A549 (cell line): ENCODE results near the gene COL5A1.

Source experiments
- CTCF ChIP-seq: fragments of >200 bp; sonication (Bioruptor Twin); formaldehyde crosslinking; IDR thresholded peaks from 3 replicates; pipeline ENCODE4 v1.5.1; 2016
- EHMT2 ChIP-seq: fragments of 200-600 bp; sonication (generic); IDR thresholded peaks from 2 replicates; pipeline ENCODE4 v1.6.1; 2016; ENCODE audit warnings: antibody characterized with exemption, low read depth, mild to moderate bottlenecking, moderate library complexity
- POLR2A ChIP-seq: IDR thresholded peaks from 2 replicates; pipeline ENCODE4 v1.6.1; 2012; ENCODE audit warnings: mild to moderate bottlenecking, low read length
- REST ChIP-seq: fragments of 200-600 bp; sonication (generic); IDR thresholded peaks from 2 replicates; pipeline ENCODE4 v1.6.1; 2016; ENCODE audit warnings: antibody characterized with exemption, mild to moderate bottlenecking, moderate library complexity
- ZC3H11A ChIP-seq: fragments of 450-650 bp; IDR thresholded peaks from 2 replicates; pipeline ENCODE4 v1.6.1; 2014; ENCODE audit warnings: antibody characterized with exemption, mild to moderate bottlenecking

GRCh38 chr9:134858051-134858841, 216.6 kb downstream of the COL5A1 start:
- no peak for TF ChIP-seq POLR2A
- no peak for TF ChIP-seq ZC3H11A
- TF ChIP-seq CTCF: no peak
- TF ChIP-seq REST: no peak
- no peak for TF ChIP-seq EHMT2
